Measurements from ENCODE around the gene AKNAD1.

DNA sequence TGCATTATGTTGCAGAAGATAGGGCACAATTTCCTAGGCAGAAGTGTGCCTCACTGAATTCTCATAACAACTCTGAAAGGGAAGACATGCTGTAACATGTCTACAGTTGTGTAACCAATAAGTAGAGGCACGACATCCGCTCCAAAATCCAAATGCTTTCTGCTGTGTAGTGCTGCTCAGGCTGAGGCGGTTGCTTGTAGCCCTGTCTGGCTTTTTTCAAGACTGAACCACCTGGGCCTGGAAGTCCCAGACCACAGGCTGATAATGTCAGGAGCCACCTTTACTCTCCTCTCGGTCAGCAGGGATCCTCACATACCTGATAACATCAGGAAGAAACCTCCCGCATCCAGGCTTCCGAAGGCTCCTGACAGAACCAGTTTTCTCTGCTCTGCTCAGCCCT is 10.9 kb downstream of the AKNAD1 start:
- TF ChIP-seq GATA2 (IDR thresholded peaks at IDR 0.05; ENCODE audit: low read depth, low read length) (no peak), GATA3 (IDR thresholded peaks at IDR 0.05; ENCODE audit: low read depth, low read length) (no peak)

All from SH-SY5Y (cell line).